SK-N-SH treated with all-trans-retinoic acid at 6 μM for 48 hours (cell line): Measurements from ENCODE around the gene KIR3DL1.

Experiments used
- ARNTL ChIP-seq: fragments of 450-650 bp; formaldehyde crosslinking; IDR thresholded peaks from 2 replicates; pipeline ENCODE4 v1.5.0; 2020; ENCODE audit warnings: low read depth, mild to moderate bottlenecking, moderate library complexity, borderline replicate concordance
- CSRNP3 ChIP-seq: fragments of 250-450 bp; sonication (Bioruptor Pico); IDR thresholded peaks from 2 replicates; pipeline ENCODE4 v1.5.1; 2021; ENCODE audit warnings: mild to moderate bottlenecking, moderate library complexity
- PATZ1 ChIP-seq: fragments of 250-450 bp; sonication (Bioruptor Pico); IDR thresholded peaks from 2 replicates; pipeline ENCODE4 v1.8.0; 2020; ENCODE audit warnings: mild to moderate bottlenecking, moderate library complexity, borderline replicate concordance
- POU6F1 ChIP-seq: fragments of 250-450 bp; sonication (Bioruptor Pico); IDR thresholded peaks from 2 replicates; pipeline ENCODE4 v1.8.0; 2021; ENCODE audit warnings: low read depth, mild to moderate bottlenecking, moderate library complexity, borderline replicate concordance
- ZNF8 ChIP-seq: fragments of 450-650 bp; formaldehyde crosslinking; IDR thresholded peaks from 2 replicates; pipeline ENCODE4 v1.5.0; 2020; ENCODE audit warnings: mild to moderate bottlenecking, moderate library complexity

GRCh38 chr19:54851353-54851752 lies 35.1 kb downstream of the KIR3DL1 start:
- TF ChIP-seq POU6F1 (no peak), ARNTL (CRISPR knock-in tag) (no peak), PATZ1 (no peak), ZNF8 (CRISPR knock-in tag) (no peak), CSRNP3 (CRISPR knock-in tag) (no peak)
